Vagina (tissue), 2 donors: ENCODE results near the gene P2RX6. TPM values are rescaled to one million over a fixed set of nuclear protein-coding genes. Genes with fewer than 3 reads are reported as not detected.

Experiments
- DNase-seq, 2 donors: peaks; one replicate each; pipeline ENCODE4 v3.0.0-alpha.2; 2017; ENCODE audit errors: extremely low spot score in 2 of 2
- H3K27ac ChIP-seq: fragments of 200-600 bp; sonication (generic); one replicate; pipeline ENCODE4 v1.5.1; 2019
- H3K27me3 ChIP-seq: fragments of 200-600 bp; sonication (generic); one replicate; pipeline ENCODE4 v1.5.1; 2019
- H3K36me3 ChIP-seq, 2 donors: fragments of 200-600 bp; sonication (generic); one replicate each; pipeline ENCODE4 v1.5.1; 2017 to 2019
- H3K4me1 ChIP-seq: fragments of 200-600 bp; sonication (generic); one replicate; pipeline ENCODE4 v1.5.1; 2019
- H3K4me3 ChIP-seq, 2 donors: fragments of 200-600 bp; sonication (generic); 1 replicate in 1 of 2; 2 replicates in 1 of 2; pipeline ENCODE4 v1.5.1; 2016 to 2019
- H3K9me3 ChIP-seq: fragments of 200-600 bp; sonication (generic); one replicate; pipeline ENCODE4 v1.5.1; 2019
- CTCF ChIP-seq, 3 experiments: fragments of 450-650 bp in 2 of 3; fragments of 200-600 bp in 1 of 3; sonication (generic) in 1 of 3; IDR thresholded peaks; one replicate each; pipeline ENCODE4 v1.5.1; 2017 to 2019; ENCODE audit warnings: antibody characterized with exemption in 3 of 3, mild to moderate bottlenecking in 2 of 3, moderate library complexity in 2 of 3
- POLR2A ChIP-seq, 2 donors: fragments of 450-650 bp; IDR thresholded peaks; one replicate each; pipeline ENCODE4 v1.6.1; 2017; ENCODE audit warnings: antibody characterized with exemption in 2 of 2, mild to moderate bottlenecking in 2 of 2, moderate library complexity in 2 of 2
- POLR2AphosphoS5 ChIP-seq, 2 donors: sonication (generic); formaldehyde crosslinking; IDR thresholded peaks; one replicate each; pipeline ENCODE4 v1.9.0; 2017; ENCODE audit warnings: antibody characterized with exemption in 2 of 2, mild to moderate bottlenecking in 2 of 2, low read depth in 1 of 2; ENCODE audit not compliant: insufficient read depth in 1 of 2
- intact Hi-C: fragments of 100-400 bp; cut with DNase I; formaldehyde crosslinking; loops from one replicate; pipeline ENCODE4 v1.15.1; 2023
- total RNA-seq: library from RNA; depleted of rRNA; stranded (reverse); fragments of >200 nt; gene quantifications from one replicate; pipeline ENCODE4 v1.2.3, GENCODE V29; 2016

Gene P2RX6
- total RNA-seq, 1 donor from 2014 or later, result 1.7 TPM

- Histone ChIP-seq H3K36me3 (no peaks in the 10 kb centered on the region), H3K4me1 (peaks cover 28% of the 10 kb centered on the region), H3K27ac (no peak overlapping the region), H3K9me3 (no peaks in the 10 kb centered on the region), H3K4me3 (no peak overlapping the region), H3K27me3 (no peaks in the 10 kb centered on the region)
- no peak for DNase-seq
- TF ChIP-seq POLR2AphosphoS5 (IDR thresholded peaks at IDR 0.05; ENCODE audit: insufficient read depth in 1 of 2, low read depth in 1 of 2) (no peak), POLR2A (IDR thresholded peaks at IDR 0.05) (no peak), CTCF (IDR thresholded peaks at IDR 0.05) (no peak)
- intact Hi-C loops, result no loop called here
Observed at GRCh38 chr22:21029486-21030025, 14.6 kb downstream of the P2RX6 start.

GRCh38 chr22:21030032-21030431 is 15.1 kb downstream of the P2RX6 start:
- no peak for TF ChIP-seq CTCF (IDR thresholded peaks at IDR 0.05)
- TF ChIP-seq POLR2A (IDR thresholded peaks at IDR 0.05), result no peak
- TF ChIP-seq POLR2AphosphoS5 (IDR thresholded peaks at IDR 0.05; ENCODE audit: insufficient read depth in 1 of 2, low read depth in 1 of 2), result no peak
- Histone ChIP-seq H3K27ac (no peak overlapping the region), H3K4me3 (no peak overlapping the region), H3K27me3 (no peaks in the 10 kb centered on the region), H3K9me3 (no peaks in the 10 kb centered on the region), H3K4me1 (peaks cover 28% of the 10 kb centered on the region), H3K36me3 (no peaks in the 10 kb centered on the region)
- DNase-seq, result no peak
- intact Hi-C loops, result no loop called here

- Histone ChIP-seq H3K4me1 (peaks cover 22% of the 10 kb centered on the region), H3K27me3 (no peaks in the 10 kb centered on the region), H3K27ac (no peak overlapping the region), H3K9me3 (no peaks in the 10 kb centered on the region), H3K4me3 (no peak overlapping the region), H3K36me3 (no peaks in the 10 kb centered on the region)
- intact Hi-C loops, result no loop called here
- TF ChIP-seq POLR2AphosphoS5 (IDR thresholded peaks at IDR 0.05; ENCODE audit: insufficient read depth in 1 of 2, low read depth in 1 of 2) (no peak), CTCF (IDR thresholded peaks at IDR 0.05) (no peak)
- no peak for DNase-seq
Observed at GRCh38 chr22:21030621-21031544, 15.9 kb downstream of the P2RX6 start.

GRCh38 chr22:21031545-21032036 is 16.6 kb downstream of the P2RX6 start:
- TF ChIP-seq POLR2AphosphoS5 (IDR thresholded peaks at IDR 0.05; ENCODE audit: insufficient read depth in 1 of 2, low read depth in 1 of 2) (no peak), POLR2A (IDR thresholded peaks at IDR 0.05) (no peak), CTCF (IDR thresholded peaks at IDR 0.05) (no peak)
- Histone ChIP-seq H3K36me3 (no peaks in the 10 kb centered on the region), H3K27me3 (no peaks in the 10 kb centered on the region), H3K4me3 (peak overlapping the region; percentile 39 to 42), H3K27ac (no peak overlapping the region), H3K9me3 (no peaks in the 10 kb centered on the region), H3K4me1 (peaks cover 18% of the 10 kb centered on the region)
- no peak for DNase-seq
- intact Hi-C loops, result no loop called here
